ENCODE data around the gene RASAL3.
A peak's percentile ranks its signal among the peaks of the same experiment; 100 is the strongest.
"Not testable (repeated sequence)": the region's sequence is repeated elsewhere in the genome, so short reads cannot be mapped to it uniquely, and the experiment has no call there.

Gene RASAL3

DNA sequence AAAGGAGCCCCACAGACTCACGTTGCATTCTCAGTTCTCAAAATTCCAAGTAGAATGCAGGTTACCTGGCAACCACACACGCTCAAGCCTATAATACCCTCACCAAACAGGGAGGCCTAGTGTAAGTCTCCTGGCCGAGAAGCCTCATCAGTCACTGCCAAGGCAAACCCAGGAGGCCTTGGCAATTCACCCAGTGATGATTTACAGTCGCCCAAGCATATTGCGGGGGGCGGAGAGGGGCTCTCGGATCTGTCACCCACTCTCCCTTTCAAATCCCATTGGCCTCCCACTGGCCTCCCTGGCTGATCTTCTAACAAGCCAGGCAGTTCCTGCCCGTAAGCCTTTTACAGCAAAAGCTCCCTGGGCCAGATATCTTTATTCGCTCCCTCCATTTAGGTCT lies 46.6 kb downstream of the RASAL3 start:
- Histone ChIP-seq H3K27me3 (ENCODE audit: low read depth, low read length) (no peaks in the 10 kb centered on the region), H3K9me3 (ENCODE audit: insufficient read depth, low read length) (no peaks in the 10 kb centered on the region), H3K4me2 (ENCODE audit: low read length) (peak overlapping the region; percentile 89), H2AFZ (ENCODE audit: low read depth, low read length) (no peak overlapping the region), H3K36me3 (replicated peaks; ENCODE audit: low read depth, low read length) (peaks cover 25% of the 10 kb centered on the region), H3K4me1 (ENCODE audit: low read length) (peaks cover 24% of the 10 kb centered on the region), H3K9ac (ENCODE audit: low read length) (peak overlapping the region; percentile 89), H4K20me1 (ENCODE audit: insufficient read depth, low read length) (peaks cover 30% of the 10 kb centered on the region), H3K27ac (ENCODE audit: low read length) (no peak overlapping the region), H3K79me2 (ENCODE audit: low read length) (peaks cover 62% of the 10 kb centered on the region), H3K4me3 (ENCODE audit: low read length) (peak overlapping the region; percentile 90)
- TF ChIP-seq CTCF (IDR thresholded peaks at IDR 0.05; ENCODE audit: low read depth, low read length) (no peak), EZH2phosphoT487 (IDR thresholded peaks at IDR 0.05; ENCODE audit: low read depth) (no peak)

GRCh38 chr19:15412832-15413231 lies 51.5 kb downstream of the RASAL3 start:
- Histone ChIP-seq H3K4me1 (ENCODE audit: low read length) (peaks cover 17% of the 10 kb centered on the region), H4K20me1 (ENCODE audit: insufficient read depth, low read length) (peaks cover 52% of the 10 kb centered on the region), H3K27me3 (ENCODE audit: low read depth, low read length) (no peaks in the 10 kb centered on the region), H3K79me2 (ENCODE audit: low read length) (peaks cover 100% of the 10 kb centered on the region), H3K4me3 (ENCODE audit: low read length) (no peak overlapping the region), H3K9me3 (ENCODE audit: insufficient read depth, low read length) (no peaks in the 10 kb centered on the region), H2AFZ (ENCODE audit: low read depth, low read length) (no peak overlapping the region), H3K4me2 (ENCODE audit: low read length) (no peak overlapping the region), H3K27ac (ENCODE audit: low read length) (no peak overlapping the region), H3K36me3 (replicated peaks; ENCODE audit: low read depth, low read length) (peaks cover 39% of the 10 kb centered on the region), H3K9ac (ENCODE audit: low read length) (no peak overlapping the region)
- TF ChIP-seq CTCF (IDR thresholded peaks at IDR 0.05; ENCODE audit: low read depth, low read length), result no peak
- TF ChIP-seq EZH2phosphoT487 (IDR thresholded peaks at IDR 0.05; ENCODE audit: low read depth), result no peak

DNA sequence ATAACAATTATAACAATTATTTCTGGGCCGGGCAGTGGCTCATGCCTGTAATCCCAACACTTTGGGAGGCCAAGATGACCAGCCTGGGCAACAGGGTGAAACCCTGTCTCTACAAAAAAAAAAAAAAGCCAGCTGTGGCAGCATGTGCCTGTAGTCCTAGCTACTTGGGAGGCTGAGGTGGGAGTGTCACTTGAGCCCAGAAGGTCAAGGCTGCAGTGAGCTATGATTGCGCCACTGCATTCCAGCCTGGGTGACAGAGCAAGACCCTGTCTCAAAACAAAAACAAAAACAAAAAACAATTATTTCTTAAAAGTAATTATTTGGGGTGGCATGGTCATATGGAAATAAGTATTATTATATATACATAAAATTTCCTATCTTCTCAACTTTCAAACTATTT lies 53.0 kb downstream of the RASAL3 start:
- H3K27ac ChIP-seq (ENCODE audit: low read length); H3K4me3 ChIP-seq (ENCODE audit: low read length); H3K27me3 ChIP-seq (ENCODE audit: low read depth, low read length); H3K9me3 ChIP-seq (ENCODE audit: insufficient read depth, low read length); H3K4me2 ChIP-seq (ENCODE audit: low read length); H3K9ac ChIP-seq (ENCODE audit: low read length); H2AFZ ChIP-seq (ENCODE audit: low read depth, low read length); H3K4me1 ChIP-seq (ENCODE audit: low read length): not testable (repeated sequence)
- peaks cover 100% of the 10 kb centered on the region for H3K79me2 ChIP-seq (ENCODE audit: low read length)
- H3K36me3 ChIP-seq (replicated peaks; ENCODE audit: low read depth, low read length), result peaks cover 37% of the 10 kb centered on the region
- H4K20me1 ChIP-seq (ENCODE audit: insufficient read depth, low read length), result peaks cover 48% of the 10 kb centered on the region

DNA sequence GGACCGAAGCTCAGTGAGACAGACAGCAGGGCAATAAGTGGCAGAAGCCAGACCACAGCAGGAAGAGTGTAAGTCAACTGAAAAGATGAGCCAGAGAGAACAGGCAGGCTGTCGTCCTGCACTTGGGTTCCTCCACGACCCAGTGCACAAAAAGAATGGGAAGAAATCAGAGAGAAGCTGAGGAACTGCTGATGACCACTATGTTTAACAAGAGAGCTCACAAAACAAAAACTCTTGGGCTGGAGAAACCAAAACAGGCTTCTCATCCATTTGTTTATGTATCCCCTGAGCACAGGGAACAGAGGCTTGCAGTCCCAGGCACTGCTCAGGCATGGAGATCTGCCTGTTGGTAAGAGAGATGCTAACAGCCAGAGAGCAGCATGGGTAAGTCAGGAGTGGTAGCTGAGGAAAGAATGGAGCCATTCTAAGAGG lies 59.5 kb downstream of the RASAL3 start:
- Histone ChIP-seq H3K27me3 (ENCODE audit: low read depth, low read length) (no peaks in the 10 kb centered on the region), H2AFZ (ENCODE audit: low read depth, low read length) (no peak overlapping the region), H3K36me3 (replicated peaks; ENCODE audit: low read depth, low read length) (peaks cover 47% of the 10 kb centered on the region), H3K4me1 (ENCODE audit: low read length) (peaks cover 2% of the 10 kb centered on the region; the same call in 1 of the 2 replicates), H3K9ac (ENCODE audit: low read length) (no peak overlapping the region), H4K20me1 (ENCODE audit: insufficient read depth, low read length) (peaks cover 66% of the 10 kb centered on the region), H3K27ac (ENCODE audit: low read length) (no peak overlapping the region), H3K4me2 (ENCODE audit: low read length) (no peak overlapping the region), H3K9me3 (ENCODE audit: insufficient read depth, low read length) (no peaks in the 10 kb centered on the region), H3K4me3 (ENCODE audit: low read length) (no peak overlapping the region), H3K79me2 (ENCODE audit: low read length) (peaks cover 94% of the 10 kb centered on the region)
- TF ChIP-seq EZH2phosphoT487 (IDR thresholded peaks at IDR 0.05; ENCODE audit: low read depth) (no peak), CTCF (IDR thresholded peaks at IDR 0.05; ENCODE audit: low read depth, low read length) (no peak)
